PC-9 (cell line): Measurements from ENCODE around the gene TRMT1. TPM values are rescaled to one million over a fixed set of nuclear protein-coding genes. Genes with fewer than 3 reads are reported as not detected.

ENCODE experiments used
- BruUV-seq: library from RNA; stranded (reverse); fragments of 400-500 nt; replicated peaks from 2 replicates; lab custom pipeline; 2021; lab: Mats Ljungman, UMichigan
- CTCF ChIA-PET: fragments of 300-600 bp; sonication (Branson Sonifier 250); formaldehyde crosslinking; loops from one replicate; lab custom pipeline; 2022; ENCODE audit warnings: antibody characterized with exemption; lab: Charles Lee
- POLR2A ChIA-PET: fragments of 300-600 bp; sonication (Branson Sonifier 250); formaldehyde crosslinking; loops from one replicate; lab custom pipeline; 2022; ENCODE audit warnings: antibody characterized with exemption; ENCODE audit not compliant: unreplicated experiment; lab: Charles Lee
- DNase-seq, 2 experiments: peaks; one replicate each; pipeline versions ENCODE4 v3.0.0 to v3.0.0-alpha.2; 2015 to 2022; ENCODE audit warnings: mixed read lengths in 1 of 2
- H2AFZ ChIP-seq: fragments of 200-600 bp; sonication (generic); 2 replicates; pipeline ENCODE4 v1.8.1; 2017; ENCODE audit warnings: antibody characterized with exemption
- H3F3A ChIP-seq: fragments of 200-600 bp; sonication (generic); 2 replicates; pipeline ENCODE4 v1.8.1; 2017; ENCODE audit warnings: antibody characterized with exemption, mild to moderate bottlenecking, low read depth; ENCODE audit not compliant: insufficient read depth
- H3K27ac ChIP-seq: fragments of 200-600 bp; sonication (generic); 2 replicates; pipeline ENCODE4 v1.6.1; 2016; ENCODE audit warnings: mixed run types
- H3K27me3 ChIP-seq: fragments of 200-600 bp; sonication (generic); 2 replicates; pipeline ENCODE4 v1.6.1; 2016; ENCODE audit warnings: low read depth, mixed run types; ENCODE audit not compliant: insufficient read depth
- H3K36me3 ChIP-seq: fragments of 200-600 bp; sonication (generic); 2 replicates; pipeline ENCODE4 v1.6.1; 2016; ENCODE audit warnings: low read depth, mixed run types
- H3K4me1 ChIP-seq: fragments of 200-600 bp; sonication (generic); replicated peaks from 2 replicates; pipeline ENCODE4 v1.6.1; 2016; ENCODE audit warnings: mixed run types; ENCODE audit not compliant: insufficient read depth
- H3K4me2 ChIP-seq: fragments of 200-600 bp; sonication (generic); 2 replicates; pipeline ENCODE4 v1.6.1; 2017; ENCODE audit warnings: mixed run types
- H3K4me3 ChIP-seq: fragments of 200-600 bp; sonication (generic); 2 replicates; pipeline ENCODE4 v1.6.1; 2016; ENCODE audit warnings: mixed run types
- H3K79me2 ChIP-seq: fragments of 200-600 bp; sonication (generic); 2 replicates; pipeline ENCODE4 v1.6.1; 2017; ENCODE audit warnings: low read depth, mixed run types
- H3K9me2 ChIP-seq: fragments of 200-600 bp; sonication (generic); 2 replicates; pipeline ENCODE4 v1.8.1; 2017; ENCODE audit warnings: mild to moderate bottlenecking; ENCODE audit not compliant: insufficient read depth
- H3K9me3 ChIP-seq: fragments of 200-600 bp; sonication (generic); 2 replicates; pipeline ENCODE4 v1.8.1; 2016; ENCODE audit warnings: low read depth; ENCODE audit not compliant: insufficient read depth
- H4K20me1 ChIP-seq: fragments of 200-600 bp; sonication (generic); 2 replicates; pipeline ENCODE4 v1.8.1; 2017; ENCODE audit not compliant: insufficient read depth
- CTCF ChIP-seq: fragments of 200-600 bp; sonication (generic); conservative IDR thresholded peaks from 2 replicates; pipeline ENCODE4 v1.6.1; 2017; ENCODE audit warnings: mixed run types, antibody characterized with exemption, mild to moderate bottlenecking, moderate library complexity
- EZH2 ChIP-seq: fragments of 200-600 bp; sonication (generic); IDR thresholded peaks from 2 replicates; pipeline ENCODE4 v1.8.0; 2017; ENCODE audit warnings: antibody characterized with exemption, low read depth
- intact Hi-C: fragments of 100-400 bp; cut with micrococcal nuclease; formaldehyde crosslinking; loops from one replicate; pipeline ENCODE4 v1.10.0; 2022; ENCODE audit not compliant: unreplicated experiment
- total RNA-seq: library from RNA; stranded (reverse); gene quantifications from 2 replicates; pipeline ENCODE4 v1.2.3, GENCODE V29; 2021

The TRMT1 gene
- total RNA-seq, 1 experiment from 2014 or later: 44.1 TPM

GRCh38 chr19:13130886-13131490 is 14.4 kb upstream of the TRMT1 start:
- H3K79me2 ChIP-seq: peaks cover 87% of the 10 kb centered on the region
- no peak overlapping the region for H2AFZ ChIP-seq
- H3K4me1 ChIP-seq: peaks cover 10% of the 10 kb centered on the region
- peak overlapping the region; percentile 40; the same call in 1 of the 2 replicates for H3K27ac ChIP-seq
- BruUV-seq: no TSS peak
- ChIA-PET POLR2A (interaction anchor here (0.6 kb wide), 1 partner anchor 13 kb away, joined by 11 read pairs; no protein-coding TSS in a partner anchor), CTCF (interaction anchor here (0.6 kb wide), 1 partner anchor 77 kb away, joined by 5 read pairs; no protein-coding TSS in a partner anchor)
- no peak overlapping the region for H3K4me2 ChIP-seq
- peaks cover 43% of the 10 kb centered on the region; the same call in 1 of the 2 replicates for H3F3A ChIP-seq
- H3K9me3 ChIP-seq: no peaks in the 10 kb centered on the region
- DNase-seq: no peak
- H3K9me2 ChIP-seq: no peaks in the 10 kb centered on the region
- TF ChIP-seq EZH2 (no peak), CTCF (no peak)
- H4K20me1 ChIP-seq: peaks cover 95% of the 10 kb centered on the region
- no peaks in the 10 kb centered on the region for H3K27me3 ChIP-seq
- intact Hi-C loops: no loop called here
- peaks cover 13% of the 10 kb centered on the region for H3K36me3 ChIP-seq
- no peak overlapping the region for H3K4me3 ChIP-seq

GRCh38 chr19:13129384-13129783 is 12.8 kb upstream of the TRMT1 start:
- Histone ChIP-seq H3K4me3 (no peak overlapping the region), H3F3A (peaks cover 46% of the 10 kb centered on the region; the same call in 1 of the 2 replicates), H3K4me2 (no peak overlapping the region), H2AFZ (no peak overlapping the region), H3K27ac (no peak overlapping the region), H3K9me2 (no peaks in the 10 kb centered on the region), H3K4me1 (peaks cover 10% of the 10 kb centered on the region), H3K36me3 (peaks cover 18% of the 10 kb centered on the region), H3K9me3 (no peaks in the 10 kb centered on the region), H4K20me1 (peaks cover 100% of the 10 kb centered on the region), H3K79me2 (peaks cover 97% of the 10 kb centered on the region), H3K27me3 (no peaks in the 10 kb centered on the region)
- ChIA-PET CTCF (no interaction called here), POLR2A (no interaction called here)
- no peak for DNase-seq
- intact Hi-C loops: no loop called here
- TF ChIP-seq EZH2 (no peak), CTCF (no peak)
- BruUV-seq: no TSS peak

GRCh38 chr19:13128583-13128982 is 12.0 kb upstream of the TRMT1 start:
- no peak for DNase-seq
- POLR2A ChIA-PET: no interaction called here
- Histone ChIP-seq H3K27ac (no peak overlapping the region), H3K27me3 (no peaks in the 10 kb centered on the region), H3K9me2 (no peaks in the 10 kb centered on the region), H4K20me1 (peaks cover 100% of the 10 kb centered on the region), H3K9me3 (no peaks in the 10 kb centered on the region), H2AFZ (no peak overlapping the region), H3K4me1 (peaks cover 10% of the 10 kb centered on the region), H3K79me2 (peaks cover 97% of the 10 kb centered on the region), H3F3A (peaks cover 50% of the 10 kb centered on the region; the same call in 1 of the 2 replicates), H3K4me3 (no peak overlapping the region), H3K4me2 (no peak overlapping the region), H3K36me3 (peaks cover 20% of the 10 kb centered on the region)
- no peak for TF ChIP-seq EZH2
- no peak for TF ChIP-seq CTCF
- CTCF ChIA-PET: no interaction called here
- intact Hi-C loops: no loop called here
- no TSS peak for BruUV-seq
